ENCODE data around the gene SLC38A11. TPM values are rescaled to one million over a fixed set of nuclear protein-coding genes. Genes with fewer than 3 reads are reported as not detected.
"Not testable (repeated sequence)": the region's sequence is repeated elsewhere in the genome, so short reads cannot be mapped to it uniquely, and the experiment has no call there.

The SLC38A11 gene
- total RNA-seq, 2 experiments from 2014 or later = not detected

- no peak for DNase-seq (ENCODE audit: low spot score)
- no peaks in the 10 kb centered on the region for H3K9me2 ChIP-seq (ENCODE audit: insufficient read depth, low read length)
- intact Hi-C loops (cut with micrococcal nuclease; ENCODE audit: unreplicated experiment) = no loop called here
- H2AFZ ChIP-seq (ENCODE audit: low read length) = no peak overlapping the region
- no peak overlapping the region for H3K27ac ChIP-seq (ENCODE audit: low read depth, low read length, poor library complexity, severe bottlenecking)
- H3K4me1 ChIP-seq (ENCODE audit: insufficient read depth, low read length, poor library complexity, severe bottlenecking) = no peaks in the 10 kb centered on the region
- ChIA-PET POLR2A (no interaction called here), CTCF (ENCODE audit: unreplicated experiment) (no interaction called here)
- no peaks in the 10 kb centered on the region for H3K36me3 ChIP-seq (ENCODE audit: insufficient read depth, low read length)
- no peak overlapping the region for H3K4me3 ChIP-seq (ENCODE audit: low read depth, low read length, poor library complexity, severe bottlenecking)
- H3K4me2 ChIP-seq (ENCODE audit: low read length) = no peak overlapping the region
- H4K20me1 ChIP-seq (ENCODE audit: insufficient read depth, low read length) = no peaks in the 10 kb centered on the region
- BruUV-seq (replicated peaks) = no TSS peak
- H3K79me2 ChIP-seq (ENCODE audit: insufficient read depth, low read depth, low read length) = no peaks in the 10 kb centered on the region
- no peaks in the 10 kb centered on the region for H3K9me3 ChIP-seq (ENCODE audit: low read length)
- no peak for TF ChIP-seq CTCF (conservative IDR thresholded peaks at IDR 0.05; ENCODE audit: low read length)
- TF ChIP-seq EZH2phosphoT487 (IDR thresholded peaks at IDR 0.05; ENCODE audit: borderline replicate concordance, low read depth, low read length) = no peak
These were observed 23.8 kb upstream of the SLC38A11 start for GRCh38 chr2:164979113-164979512.

- H3K9me3 ChIP-seq (ENCODE audit: low read length); H3K79me2 ChIP-seq (ENCODE audit: insufficient read depth, low read depth, low read length); DNase-seq (ENCODE audit: low spot score); H3K27ac ChIP-seq (ENCODE audit: low read depth, low read length, poor library complexity, severe bottlenecking); H3K36me3 ChIP-seq (ENCODE audit: insufficient read depth, low read length); H3K4me1 ChIP-seq (ENCODE audit: insufficient read depth, low read length, poor library complexity, severe bottlenecking); H3K4me2 ChIP-seq (ENCODE audit: low read length); H3K9me2 ChIP-seq (ENCODE audit: insufficient read depth, low read length); H3K4me3 ChIP-seq (ENCODE audit: low read depth, low read length, poor library complexity, severe bottlenecking); intact Hi-C loops (cut with micrococcal nuclease; ENCODE audit: unreplicated experiment); CTCF ChIA-PET (ENCODE audit: unreplicated experiment); H4K20me1 ChIP-seq (ENCODE audit: insufficient read depth, low read length); BruUV-seq (replicated peaks); POLR2A ChIA-PET; H2AFZ ChIP-seq (ENCODE audit: low read length): not testable (repeated sequence)
These were observed 21.6 kb upstream of the SLC38A11 start for GRCh38 chr2:164976875-164977470.

- Histone ChIP-seq H2AFZ (ENCODE audit: low read length) (no peak overlapping the region), H3K79me2 (ENCODE audit: insufficient read depth, low read depth, low read length) (no peaks in the 10 kb centered on the region), H4K20me1 (ENCODE audit: insufficient read depth, low read length) (no peaks in the 10 kb centered on the region), H3K4me3 (ENCODE audit: low read depth, low read length, poor library complexity, severe bottlenecking) (no peak overlapping the region), H3K4me2 (ENCODE audit: low read length) (no peak overlapping the region), H3K27ac (ENCODE audit: low read depth, low read length, poor library complexity, severe bottlenecking) (no peak overlapping the region), H3K4me1 (ENCODE audit: insufficient read depth, low read length, poor library complexity, severe bottlenecking) (no peaks in the 10 kb centered on the region), H3K9me2 (ENCODE audit: insufficient read depth, low read length) (no peaks in the 10 kb centered on the region), H3K36me3 (ENCODE audit: insufficient read depth, low read length) (no peaks in the 10 kb centered on the region), H3K9me3 (ENCODE audit: low read length) (no peaks in the 10 kb centered on the region)
- intact Hi-C loops (cut with micrococcal nuclease; ENCODE audit: unreplicated experiment) = no loop called here
- BruUV-seq (replicated peaks) = no TSS peak
- CTCF ChIA-PET (ENCODE audit: unreplicated experiment) = no interaction called here
- POLR2A ChIA-PET = interaction anchor here (0.5 kb wide), 1 partner anchor 228 kb away, joined by 3 read pairs; no protein-coding TSS in a partner anchor
- TF ChIP-seq CTCF (conservative IDR thresholded peaks at IDR 0.05; ENCODE audit: low read length) = no peak
- no peak for TF ChIP-seq EZH2phosphoT487 (IDR thresholded peaks at IDR 0.05; ENCODE audit: borderline replicate concordance, low read depth, low read length)
- no peak for DNase-seq (ENCODE audit: low spot score)
These were observed 21.0 kb upstream of the SLC38A11 start for GRCh38 chr2:164976301-164976700.

Measured in OCI-LY7 (cell line).